Mucosa of rectum (tissue), 2 donors: Measurements from ENCODE around the gene ZPBP.
A peak's percentile ranks its signal among the peaks of the same experiment; 100 is the strongest.

Source experiments
- H3K27ac ChIP-seq, 2 donors: one replicate each; pipeline ENCODE4 v1.7.0; 2013; ENCODE audit warnings: inconsistent platforms in 2 of 2, low read depth in 2 of 2, low read length in 2 of 2
- H3K27me3 ChIP-seq, 2 donors: one replicate each; pipeline ENCODE4 v1.7.0; 2013; ENCODE audit warnings: low read length in 2 of 2; ENCODE audit not compliant: control insufficient read depth in 2 of 2, insufficient read depth in 2 of 2
- H3K36me3 ChIP-seq, 2 donors: one replicate each; pipeline ENCODE4 v1.7.0; 2013; ENCODE audit warnings: low read length in 2 of 2; ENCODE audit not compliant: control insufficient read depth in 2 of 2, insufficient read depth in 2 of 2
- H3K4me1 ChIP-seq, 2 donors: one replicate each; pipeline ENCODE4 v1.7.0; 2013; ENCODE audit warnings: low read length in 2 of 2, mild to moderate bottlenecking in 1 of 2; ENCODE audit not compliant: control insufficient read depth in 2 of 2, insufficient read depth in 2 of 2
- H3K4me3 ChIP-seq, 2 donors: one replicate each; pipeline ENCODE4 v1.7.0; 2013; ENCODE audit warnings: low read length in 2 of 2
- H3K9ac ChIP-seq, 2 donors: one replicate each; pipeline ENCODE4 v1.7.0; 2013; ENCODE audit warnings: low read length in 2 of 2, low read depth in 1 of 2, mild to moderate bottlenecking in 1 of 2
- H3K9me3 ChIP-seq, 2 donors: one replicate each; pipeline ENCODE4 v1.7.0; 2013; ENCODE audit warnings: low read length in 2 of 2; ENCODE audit not compliant: control insufficient read depth in 2 of 2
- donor health status: healthy.
- donor health status: Normal muscosa, but diverticular disease.

ZPBP gene, protein sequence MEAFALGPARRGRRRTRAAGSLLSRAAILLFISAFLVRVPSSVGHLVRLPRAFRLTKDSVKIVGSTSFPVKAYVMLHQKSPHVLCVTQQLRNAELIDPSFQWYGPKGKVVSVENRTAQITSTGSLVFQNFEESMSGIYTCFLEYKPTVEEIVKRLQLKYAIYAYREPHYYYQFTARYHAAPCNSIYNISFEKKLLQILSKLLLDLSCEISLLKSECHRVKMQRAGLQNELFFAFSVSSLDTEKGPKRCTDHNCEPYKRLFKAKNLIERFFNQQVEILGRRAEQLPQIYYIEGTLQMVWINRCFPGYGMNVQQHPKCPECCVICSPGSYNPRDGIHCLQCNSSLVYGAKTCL

GRCh38 chr7:50092579-50093491, at the start of gene ZPBP:
Gene ZPBP (minus strand): TSS chr7:50093246. CDS start chr7:50093194, 52 bp downstream.
- no peaks in the 10 kb centered on the region for H3K36me3 ChIP-seq
- no peaks in the 10 kb centered on the region for H3K27me3 ChIP-seq
- H3K27ac ChIP-seq, result no peak within 1 kb of the TSS
- H3K4me1 ChIP-seq, result no peaks in the 10 kb centered on the region
- H3K9ac ChIP-seq, result peak within 1 kb of the TSS in 1 of 2 donors; percentile 18
- H3K4me3 ChIP-seq, result peak within 1 kb of the TSS; percentile 31 to 76
- no peaks in the 10 kb centered on the region for H3K9me3 ChIP-seq

DNA sequence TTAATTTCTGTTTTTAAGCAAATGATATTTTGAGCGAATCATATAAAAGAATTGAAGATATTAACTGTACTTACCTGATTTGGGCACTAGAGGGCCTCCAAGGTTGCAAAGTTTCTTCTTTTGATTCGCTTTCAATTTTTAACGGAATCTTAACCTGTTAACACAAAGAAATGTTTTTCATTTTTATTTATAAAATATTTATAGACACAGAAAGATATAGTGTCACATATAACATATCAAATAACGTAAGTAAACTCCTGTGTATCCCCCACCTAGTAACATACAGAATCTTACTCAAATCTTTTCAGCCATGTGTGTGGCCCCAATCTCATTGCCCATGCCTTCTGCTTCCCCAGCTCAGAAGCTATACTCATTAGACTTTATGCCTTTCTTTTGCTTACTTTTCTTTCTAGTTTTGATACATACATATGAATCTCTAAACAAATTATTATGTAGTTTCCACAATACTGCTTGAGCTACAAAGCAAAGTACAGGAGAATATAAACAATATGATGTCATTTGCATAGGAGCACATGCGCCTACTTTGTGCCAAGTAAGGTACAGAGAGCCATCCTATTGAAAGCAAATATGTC, 49.5 kb upstream of the ZPBP start:
- H3K4me3 ChIP-seq, result no peak overlapping the region

DNA sequence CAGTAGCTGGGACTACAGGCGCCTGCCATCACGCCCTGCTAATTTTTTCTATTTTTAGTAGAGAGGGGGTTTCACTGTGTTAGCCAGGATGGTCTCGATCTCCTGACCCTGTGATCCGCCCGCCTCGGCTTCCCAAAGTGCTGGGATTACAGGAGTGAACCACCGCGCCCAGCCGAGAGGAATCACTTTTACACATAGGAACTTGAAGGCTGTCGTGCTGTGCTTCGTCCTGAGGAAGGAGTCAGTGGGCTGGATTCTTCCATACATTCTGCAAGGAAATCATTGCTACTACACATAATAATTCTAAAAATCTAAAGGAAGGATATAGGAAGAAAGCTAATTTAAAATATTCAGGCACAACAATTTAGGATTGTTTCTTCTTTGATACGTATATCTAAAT, 48.8 kb upstream of the ZPBP start:
- Histone ChIP-seq H3K9ac (no peak overlapping the region), H3K27me3 (no peaks in the 10 kb centered on the region), H3K9me3 (no peaks in the 10 kb centered on the region), H3K4me3 (no peak overlapping the region), H3K36me3 (no peaks in the 10 kb centered on the region), H3K27ac (no peak overlapping the region), H3K4me1 (no peaks in the 10 kb centered on the region)

More for the DNA sequence above, 49.5 kb upstream of the ZPBP start:
- no peaks in the 10 kb centered on the region for H3K36me3 ChIP-seq
- H3K4me1 ChIP-seq, result no peaks in the 10 kb centered on the region
- H3K9ac ChIP-seq, result no peak overlapping the region
- H3K27ac ChIP-seq, result no peak overlapping the region
- no peaks in the 10 kb centered on the region for H3K9me3 ChIP-seq
- no peaks in the 10 kb centered on the region for H3K27me3 ChIP-seq

DNA sequence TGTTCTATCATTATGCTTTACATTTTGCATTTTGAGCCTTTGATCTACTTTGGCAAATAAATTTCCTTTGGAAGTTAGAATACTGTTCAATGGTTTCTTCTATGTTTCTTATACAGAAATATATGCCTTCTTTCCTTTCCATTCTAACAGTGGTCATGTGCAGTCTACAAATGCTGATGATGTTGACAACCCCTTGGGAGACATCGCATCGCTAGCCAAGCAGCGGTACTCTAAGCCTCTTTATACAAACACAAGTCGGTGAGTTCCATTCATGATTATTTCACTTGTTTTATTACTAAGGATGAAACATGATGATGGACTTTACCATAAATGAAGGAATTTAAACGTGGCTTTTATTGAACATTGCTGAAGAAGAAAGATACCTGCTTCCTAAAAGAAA, 48.1 kb upstream of the ZPBP start:
- H3K4me1 ChIP-seq, result no peaks in the 10 kb centered on the region

GRCh38 chr7:50140688-50141087, 47.6 kb upstream of the ZPBP start:
- Histone ChIP-seq H3K36me3 (no peaks in the 10 kb centered on the region), H3K9me3 (no peaks in the 10 kb centered on the region), H3K4me1 (no peaks in the 10 kb centered on the region), H3K27me3 (no peaks in the 10 kb centered on the region), H3K27ac (no peak overlapping the region), H3K9ac (no peak overlapping the region), H3K4me3 (no peak overlapping the region)

More for the DNA sequence above, 48.1 kb upstream of the ZPBP start:
- Histone ChIP-seq H3K27me3 (no peaks in the 10 kb centered on the region), H3K36me3 (no peaks in the 10 kb centered on the region), H3K27ac (no peak overlapping the region), H3K9ac (no peak overlapping the region), H3K4me3 (no peak overlapping the region), H3K9me3 (no peaks in the 10 kb centered on the region)

DNA sequence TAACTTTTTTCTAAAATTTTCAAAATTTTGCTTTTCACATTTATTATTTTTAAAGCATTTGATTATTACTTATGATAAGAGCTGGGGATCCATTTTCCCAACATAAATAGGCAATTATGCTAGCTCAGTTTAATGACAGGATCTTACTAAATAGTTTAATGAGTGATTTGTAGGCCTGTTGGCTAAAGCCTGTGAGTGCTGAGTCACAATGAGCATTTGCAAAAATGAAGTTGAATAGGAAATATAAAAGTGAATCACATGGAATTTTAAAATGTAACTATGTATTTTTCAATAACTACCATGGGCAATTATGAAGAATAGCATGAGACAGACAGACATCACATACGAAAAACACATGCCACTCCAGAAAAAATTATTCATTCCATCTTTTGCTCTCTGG, 45.1 kb upstream of the ZPBP start:
- Histone ChIP-seq H3K9me3 (no peaks in the 10 kb centered on the region), H3K4me1 (no peaks in the 10 kb centered on the region), H3K9ac (no peak overlapping the region), H3K4me3 (no peak overlapping the region), H3K27me3 (no peaks in the 10 kb centered on the region), H3K27ac (no peak overlapping the region), H3K36me3 (no peaks in the 10 kb centered on the region)

DNA sequence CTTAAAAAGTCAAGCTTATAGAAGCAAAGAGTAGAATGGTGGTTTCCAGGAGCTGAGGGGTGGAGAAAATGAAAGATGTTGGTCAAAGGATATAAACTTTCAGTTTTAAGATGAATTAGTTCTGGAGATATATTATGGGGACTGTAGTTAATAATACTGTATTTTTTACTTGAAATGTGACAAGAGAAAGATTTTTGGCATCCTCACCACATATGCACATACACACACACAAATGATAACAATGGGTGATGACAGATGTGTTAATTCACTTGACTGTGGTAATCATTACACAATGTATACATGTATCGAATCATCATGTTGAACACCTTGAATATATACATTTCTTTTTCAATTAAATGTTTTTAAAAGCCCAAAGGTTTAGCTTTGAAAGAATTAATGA, 32.7 kb upstream of the ZPBP start:
- no peaks in the 10 kb centered on the region for H3K27me3 ChIP-seq
- H3K4me1 ChIP-seq, result no peaks in the 10 kb centered on the region
- no peak overlapping the region for H3K9ac ChIP-seq
- no peaks in the 10 kb centered on the region for H3K9me3 ChIP-seq
- no peak overlapping the region for H3K27ac ChIP-seq
- H3K36me3 ChIP-seq, result no peaks in the 10 kb centered on the region
- no peak overlapping the region for H3K4me3 ChIP-seq

DNA sequence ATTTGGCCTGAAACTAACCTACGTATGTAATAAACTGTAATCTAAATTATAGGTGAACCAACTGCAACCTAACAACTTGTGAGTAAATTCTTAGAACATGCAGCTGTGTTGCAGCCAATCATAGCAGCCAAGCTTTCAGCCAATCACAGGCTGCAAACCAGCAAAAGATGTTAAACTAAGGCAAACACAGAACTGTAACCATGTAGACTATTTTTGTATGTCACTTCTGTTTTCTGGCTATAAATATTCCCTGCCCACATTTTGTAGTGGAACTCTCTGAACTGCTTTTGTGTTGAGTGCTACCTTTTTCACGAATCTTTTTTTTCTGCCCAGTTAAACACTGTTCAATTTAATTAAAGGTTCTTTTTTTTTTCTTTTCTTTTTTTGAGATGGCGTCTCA, 28.2 kb upstream of the ZPBP start:
- Histone ChIP-seq H3K9me3 (no peaks in the 10 kb centered on the region), H3K4me1 (no peaks in the 10 kb centered on the region), H3K4me3 (no peak overlapping the region), H3K27me3 (no peaks in the 10 kb centered on the region), H3K36me3 (no peaks in the 10 kb centered on the region), H3K27ac (no peak overlapping the region), H3K9ac (no peak overlapping the region)

DNA sequence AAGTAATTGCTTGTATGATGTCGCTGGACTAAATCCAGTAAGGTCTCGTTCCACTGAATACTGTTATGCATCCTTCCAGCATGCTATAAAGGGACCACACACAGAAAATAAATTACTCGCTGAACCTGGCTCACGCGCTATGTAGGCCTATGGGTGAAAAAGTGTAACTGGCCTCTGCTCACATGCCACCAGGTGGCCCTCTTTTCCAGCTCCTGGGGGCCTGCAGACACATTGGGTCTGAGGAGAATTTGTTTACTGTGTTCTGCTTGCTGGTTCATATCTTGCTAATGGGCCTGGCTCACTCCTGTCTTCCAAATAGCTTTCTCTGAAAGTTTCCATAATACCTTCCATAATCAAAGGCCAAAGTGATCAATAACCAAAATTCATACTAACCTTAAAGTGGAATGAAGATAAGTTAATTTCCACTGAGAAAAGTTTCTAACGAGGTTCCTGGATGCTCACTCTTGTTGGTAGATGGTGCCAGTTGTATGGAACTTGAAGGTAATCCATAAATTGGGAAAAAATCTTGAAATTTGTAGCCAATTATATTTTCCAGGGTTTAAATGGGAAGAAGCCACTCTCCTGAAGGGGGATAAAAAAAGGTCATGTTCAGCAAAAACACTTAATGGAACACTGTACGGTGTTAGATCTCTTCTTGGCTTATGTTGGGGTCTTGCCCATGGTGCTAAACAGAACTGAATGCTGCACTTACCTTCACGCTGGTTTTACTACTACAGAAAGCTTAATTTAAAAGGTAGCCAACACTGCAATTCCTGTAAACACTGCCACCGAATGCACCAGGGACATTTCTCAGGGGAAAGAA, 27.0 kb upstream of the ZPBP start:
- Histone ChIP-seq H3K4me3 (no peak overlapping the region), H3K27me3 (no peaks in the 10 kb centered on the region), H3K9me3 (no peaks in the 10 kb centered on the region), H3K36me3 (no peaks in the 10 kb centered on the region), H3K27ac (no peak overlapping the region), H3K4me1 (no peaks in the 10 kb centered on the region), H3K9ac (no peak overlapping the region)
